ENCODE data around the gene PTPRM. TPM values are rescaled to one million over a fixed set of nuclear protein-coding genes. Genes with fewer than 3 reads are reported as not detected.

The PTPRM gene
- total and polyA plus RNA-seq, 2 of the 8 experiments (the other 6 are each of a cell fraction or from before 2014, with no cell fraction given) = 4.1 to 7.0 TPM

DNA sequence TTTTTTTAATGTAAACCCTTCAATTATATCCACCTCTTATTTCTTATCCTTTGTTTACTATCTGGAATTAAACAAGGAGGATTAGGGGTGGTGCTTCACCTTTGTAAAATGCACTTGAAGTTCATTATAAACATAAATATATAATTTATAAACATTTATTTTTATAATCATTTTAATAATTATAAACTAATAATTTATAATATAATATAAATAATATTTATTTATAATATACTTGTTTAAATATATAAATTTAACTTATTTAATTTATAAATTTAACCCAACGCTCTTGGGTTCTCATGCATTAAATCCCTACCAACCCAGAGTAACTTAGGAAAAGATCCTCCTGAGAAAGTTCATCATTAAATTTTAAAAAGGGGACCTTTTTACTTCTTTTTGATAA is 452.5 kb downstream of the PTPRM start:
- CTCF ChIA-PET (ENCODE audit: partially characterized antibody) = no interaction called here
- no peak overlapping the region for H3K18ac ChIP-seq (ENCODE audit: extremely low read depth, low read length)
- H3K4ac ChIP-seq (replicated peaks; ENCODE audit: insufficient read length, low read depth, low read length) = no peak overlapping the region
- H2AFZ ChIP-seq (ENCODE audit: low read length) = no peak overlapping the region
- H3K9ac ChIP-seq (replicated peaks in 1 of 4; ENCODE audit: extremely low read depth in 1 of 4, low read depth in 3 of 4, low read length in 3 of 4) = no peak overlapping the region
- no peaks in the 10 kb centered on the region for H3K36me3 ChIP-seq (ENCODE audit: control insufficient read depth in 2 of 4, insufficient read depth in 4 of 4, low read length in 3 of 4)
- H2BK15ac ChIP-seq (ENCODE audit: low read length) = no peak overlapping the region
- H3K14ac ChIP-seq (ENCODE audit: insufficient read length) = no peak overlapping the region
- whole genome bisulfite sequencing, 2 experiments (ENCODE audit: extremely low coverage in 1 of 2, insufficient coverage in 1 of 2, insufficient read length in 1 of 2, insufficient replicate concordance in 2 of 2, low coverage in 1 of 2, low lambda C conversion rate in 2 of 2, missing lambda C conversion rate in 1 of 2) = 95% methylated on average over 1 of the region's 1 CpG; no CpG with 5 or more reads in 1 of the 2 experiments
- no peaks in the 10 kb centered on the region for H3K79me1 ChIP-seq (ENCODE audit: low read depth, low read length)
- H2BK20ac ChIP-seq (ENCODE audit: low read length) = no peak overlapping the region
- no peaks in the 10 kb centered on the region for H3K9me3 ChIP-seq (ENCODE audit: insufficient read depth in 2 of 2, low read depth in 1 of 2, low read length in 1 of 2)
- H4K8ac ChIP-seq (ENCODE audit: extremely low read depth, insufficient read depth, low read length) = no peak overlapping the region
- FAIRE-seq (no peak), DNase-seq (ENCODE audit: low read depth in 1 of 2, low spot score in 2 of 2) (no peak)
- H2BK5ac ChIP-seq (ENCODE audit: low read depth, low read length) = no peak overlapping the region
- H3K4me3 ChIP-seq (ENCODE audit: extremely low read depth in 1 of 4, insufficient read depth in 2 of 4, low read depth in 3 of 4, low read length in 4 of 4) = no peak overlapping the region
- no peak overlapping the region for H4K91ac ChIP-seq (replicated peaks; ENCODE audit: insufficient read length, low read length)
- H3K23me2 ChIP-seq (ENCODE audit: low read depth, low read length) = no peaks in the 10 kb centered on the region; the same call in 1 of the 2 replicates
- no peaks in the 10 kb centered on the region for H3K4me1 ChIP-seq (replicated peaks in 1 of 4; ENCODE audit: control insufficient read depth in 3 of 4, insufficient read depth in 4 of 4, low read length in 3 of 4)
- H3K56ac ChIP-seq (replicated peaks; ENCODE audit: insufficient read length, low read depth, low read length) = no peak overlapping the region
- no peak overlapping the region for H2BK12ac ChIP-seq (ENCODE audit: low read depth, low read length)
- H4K5ac ChIP-seq (ENCODE audit: insufficient read length, low read depth, low read length) = no peak overlapping the region
- no peak overlapping the region for H2BK120ac ChIP-seq (replicated peaks; ENCODE audit: low read depth, low read length)
- H3K27me3 ChIP-seq (replicated peaks in 1 of 4; ENCODE audit: control insufficient read depth in 3 of 4, extremely low read depth in 1 of 4, insufficient read depth in 3 of 4, low read length in 3 of 4) = no peaks in the 10 kb centered on the region
- H3K4me2 ChIP-seq (ENCODE audit: insufficient read depth in 1 of 2, low read depth in 2 of 2, low read length in 2 of 2) = no peak overlapping the region
- no peak overlapping the region for H3K27ac ChIP-seq (ENCODE audit: low read depth, low read length)
- no peaks in the 10 kb centered on the region for H4K20me1 ChIP-seq (replicated peaks in 1 of 2; ENCODE audit: control insufficient read depth in 1 of 2, insufficient read depth in 2 of 2, low read length in 2 of 2)
- no peaks in the 10 kb centered on the region for H3K79me2 ChIP-seq (ENCODE audit: control insufficient read depth in 1 of 2, insufficient read depth in 2 of 2, low read length in 2 of 2)
- POLR2A ChIA-PET (ENCODE audit: partially characterized antibody) = no interaction called here
- no peak overlapping the region for H2AK5ac ChIP-seq (ENCODE audit: low read depth, low read length)
- no peak overlapping the region for H3K23ac ChIP-seq (ENCODE audit: insufficient read length)
- TF ChIP-seq, protein P1, sequence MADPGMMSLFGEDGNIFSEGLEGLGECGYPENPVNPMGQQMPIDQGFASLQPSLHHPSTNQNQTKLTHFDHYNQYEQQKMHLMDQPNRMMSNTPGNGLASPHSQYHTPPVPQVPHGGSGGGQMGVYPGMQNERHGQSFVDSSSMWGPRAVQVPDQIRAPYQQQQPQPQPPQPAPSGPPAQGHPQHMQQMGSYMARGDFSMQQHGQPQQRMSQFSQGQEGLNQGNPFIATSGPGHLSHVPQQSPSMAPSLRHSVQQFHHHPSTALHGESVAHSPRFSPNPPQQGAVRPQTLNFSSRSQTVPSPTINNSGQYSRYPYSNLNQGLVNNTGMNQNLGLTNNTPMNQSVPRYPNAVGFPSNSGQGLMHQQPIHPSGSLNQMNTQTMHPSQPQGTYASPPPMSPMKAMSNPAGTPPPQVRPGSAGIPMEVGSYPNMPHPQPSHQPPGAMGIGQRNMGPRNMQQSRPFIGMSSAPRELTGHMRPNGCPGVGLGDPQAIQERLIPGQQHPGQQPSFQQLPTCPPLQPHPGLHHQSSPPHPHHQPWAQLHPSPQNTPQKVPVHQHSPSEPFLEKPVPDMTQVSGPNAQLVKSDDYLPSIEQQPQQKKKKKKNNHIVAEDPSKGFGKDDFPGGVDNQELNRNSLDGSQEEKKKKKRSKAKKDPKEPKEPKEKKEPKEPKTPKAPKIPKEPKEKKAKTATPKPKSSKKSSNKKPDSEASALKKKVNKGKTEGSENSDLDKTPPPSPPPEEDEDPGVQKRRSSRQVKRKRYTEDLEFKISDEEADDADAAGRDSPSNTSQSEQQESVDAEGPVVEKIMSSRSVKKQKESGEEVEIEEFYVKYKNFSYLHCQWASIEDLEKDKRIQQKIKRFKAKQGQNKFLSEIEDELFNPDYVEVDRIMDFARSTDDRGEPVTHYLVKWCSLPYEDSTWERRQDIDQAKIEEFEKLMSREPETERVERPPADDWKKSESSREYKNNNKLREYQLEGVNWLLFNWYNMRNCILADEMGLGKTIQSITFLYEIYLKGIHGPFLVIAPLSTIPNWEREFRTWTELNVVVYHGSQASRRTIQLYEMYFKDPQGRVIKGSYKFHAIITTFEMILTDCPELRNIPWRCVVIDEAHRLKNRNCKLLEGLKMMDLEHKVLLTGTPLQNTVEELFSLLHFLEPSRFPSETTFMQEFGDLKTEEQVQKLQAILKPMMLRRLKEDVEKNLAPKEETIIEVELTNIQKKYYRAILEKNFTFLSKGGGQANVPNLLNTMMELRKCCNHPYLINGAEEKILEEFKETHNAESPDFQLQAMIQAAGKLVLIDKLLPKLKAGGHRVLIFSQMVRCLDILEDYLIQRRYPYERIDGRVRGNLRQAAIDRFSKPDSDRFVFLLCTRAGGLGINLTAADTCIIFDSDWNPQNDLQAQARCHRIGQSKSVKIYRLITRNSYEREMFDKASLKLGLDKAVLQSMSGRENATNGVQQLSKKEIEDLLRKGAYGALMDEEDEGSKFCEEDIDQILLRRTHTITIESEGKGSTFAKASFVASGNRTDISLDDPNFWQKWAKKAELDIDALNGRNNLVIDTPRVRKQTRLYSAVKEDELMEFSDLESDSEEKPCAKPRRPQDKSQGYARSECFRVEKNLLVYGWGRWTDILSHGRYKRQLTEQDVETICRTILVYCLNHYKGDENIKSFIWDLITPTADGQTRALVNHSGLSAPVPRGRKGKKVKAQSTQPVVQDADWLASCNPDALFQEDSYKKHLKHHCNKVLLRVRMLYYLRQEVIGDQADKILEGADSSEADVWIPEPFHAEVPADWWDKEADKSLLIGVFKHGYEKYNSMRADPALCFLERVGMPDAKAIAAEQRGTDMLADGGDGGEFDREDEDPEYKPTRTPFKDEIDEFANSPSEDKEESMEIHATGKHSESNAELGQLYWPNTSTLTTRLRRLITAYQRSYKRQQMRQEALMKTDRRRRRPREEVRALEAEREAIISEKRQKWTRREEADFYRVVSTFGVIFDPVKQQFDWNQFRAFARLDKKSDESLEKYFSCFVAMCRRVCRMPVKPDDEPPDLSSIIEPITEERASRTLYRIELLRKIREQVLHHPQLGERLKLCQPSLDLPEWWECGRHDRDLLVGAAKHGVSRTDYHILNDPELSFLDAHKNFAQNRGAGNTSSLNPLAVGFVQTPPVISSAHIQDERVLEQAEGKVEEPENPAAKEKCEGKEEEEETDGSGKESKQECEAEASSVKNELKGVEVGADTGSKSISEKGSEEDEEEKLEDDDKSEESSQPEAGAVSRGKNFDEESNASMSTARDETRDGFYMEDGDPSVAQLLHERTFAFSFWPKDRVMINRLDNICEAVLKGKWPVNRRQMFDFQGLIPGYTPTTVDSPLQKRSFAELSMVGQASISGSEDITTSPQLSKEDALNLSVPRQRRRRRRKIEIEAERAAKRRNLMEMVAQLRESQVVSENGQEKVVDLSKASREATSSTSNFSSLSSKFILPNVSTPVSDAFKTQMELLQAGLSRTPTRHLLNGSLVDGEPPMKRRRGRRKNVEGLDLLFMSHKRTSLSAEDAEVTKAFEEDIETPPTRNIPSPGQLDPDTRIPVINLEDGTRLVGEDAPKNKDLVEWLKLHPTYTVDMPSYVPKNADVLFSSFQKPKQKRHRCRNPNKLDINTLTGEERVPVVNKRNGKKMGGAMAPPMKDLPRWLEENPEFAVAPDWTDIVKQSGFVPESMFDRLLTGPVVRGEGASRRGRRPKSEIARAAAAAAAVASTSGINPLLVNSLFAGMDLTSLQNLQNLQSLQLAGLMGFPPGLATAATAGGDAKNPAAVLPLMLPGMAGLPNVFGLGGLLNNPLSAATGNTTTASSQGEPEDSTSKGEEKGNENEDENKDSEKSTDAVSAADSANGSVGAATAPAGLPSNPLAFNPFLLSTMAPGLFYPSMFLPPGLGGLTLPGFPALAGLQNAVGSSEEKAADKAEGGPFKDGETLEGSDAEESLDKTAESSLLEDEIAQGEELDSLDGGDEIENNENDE (IDR thresholded peaks at IDR 0.05; ENCODE audit: insufficient replicate concordance, low read length) = no peak
